ENCODE results near the gene KIAA0825. TPM values are rescaled to one million over a fixed set of nuclear protein-coding genes. Genes with fewer than 3 reads are reported as not detected.
A peak's percentile ranks its signal among the peaks of the same experiment; 100 is the strongest.

KIAA0825 gene
- polyA plus RNA-seq, 1 of the 3 experiments (the other 2 are of a cell fraction): 0.61 TPM

DNA sequence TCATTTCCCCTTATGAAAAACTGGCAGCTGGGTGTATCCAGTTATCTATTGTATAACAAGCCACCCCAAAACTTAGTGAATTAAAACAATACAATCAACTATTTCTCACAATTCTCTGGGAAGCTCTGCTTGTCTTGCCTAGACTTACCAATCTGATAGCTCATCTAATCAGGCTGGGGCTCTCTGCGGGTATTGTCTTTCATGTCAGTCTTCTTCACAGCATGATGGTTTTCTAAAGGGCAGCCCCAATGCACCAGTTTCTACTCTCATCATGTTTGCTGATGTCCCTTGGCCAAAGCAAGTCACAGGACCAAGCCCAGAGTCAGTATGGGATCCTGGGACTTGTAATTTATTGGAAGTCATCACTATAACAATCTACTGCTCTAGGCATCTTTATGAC is 433.5 kb downstream of the KIAA0825 start (continued):
- TF ChIP-seq, protein P1, sequence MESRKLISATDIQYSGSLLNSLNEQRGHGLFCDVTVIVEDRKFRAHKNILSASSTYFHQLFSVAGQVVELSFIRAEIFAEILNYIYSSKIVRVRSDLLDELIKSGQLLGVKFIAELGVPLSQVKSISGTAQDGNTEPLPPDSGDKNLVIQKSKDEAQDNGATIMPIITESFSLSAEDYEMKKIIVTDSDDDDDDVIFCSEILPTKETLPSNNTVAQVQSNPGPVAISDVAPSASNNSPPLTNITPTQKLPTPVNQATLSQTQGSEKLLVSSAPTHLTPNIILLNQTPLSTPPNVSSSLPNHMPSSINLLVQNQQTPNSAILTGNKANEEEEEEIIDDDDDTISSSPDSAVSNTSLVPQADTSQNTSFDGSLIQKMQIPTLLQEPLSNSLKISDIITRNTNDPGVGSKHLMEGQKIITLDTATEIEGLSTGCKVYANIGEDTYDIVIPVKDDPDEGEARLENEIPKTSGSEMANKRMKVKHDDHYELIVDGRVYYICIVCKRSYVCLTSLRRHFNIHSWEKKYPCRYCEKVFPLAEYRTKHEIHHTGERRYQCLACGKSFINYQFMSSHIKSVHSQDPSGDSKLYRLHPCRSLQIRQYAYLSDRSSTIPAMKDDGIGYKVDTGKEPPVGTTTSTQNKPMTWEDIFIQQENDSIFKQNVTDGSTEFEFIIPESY (IDR thresholded peaks at IDR 0.05; ENCODE audit: borderline replicate concordance, low read depth): no peak
- no peak for TF ChIP-seq USF1 (IDR thresholded peaks at IDR 0.05; ENCODE audit: borderline replicate concordance, low read depth)

- ChIA-PET CTCF (interaction anchor here (1.1 to 1.3 kb wide), 4 partner anchors 8 to 68 kb away, joined by 3 to 4 read pairs (median 4); no protein-coding TSS in a partner anchor), POLR2A (no interaction called here)
- H3K27me3 ChIP-seq (ENCODE audit: insufficient read depth): no peaks in the 10 kb centered on the region
- H3K9me2 ChIP-seq: no peaks in the 10 kb centered on the region
- H3K4me2 ChIP-seq: no peak overlapping the region
- TF ChIP-seq FOXM1 (IDR thresholded peaks at IDR 0.05; ENCODE audit: low read depth) (no peak), TEAD4 (IDR thresholded peaks at IDR 0.05; ENCODE audit: borderline replicate concordance, insufficient read depth) (no peak), EZH2phosphoT487 (IDR thresholded peaks at IDR 0.05; ENCODE audit: borderline replicate concordance, low read depth) (no peak), GATA2 (CRISPR knock-in tag; IDR thresholded peaks at IDR 0.05) (no peak), RFX5 (IDR thresholded peaks at IDR 0.05; ENCODE audit: low read length) (no peak), RXRA (IDR thresholded peaks at IDR 0.05; ENCODE audit: borderline replicate concordance, low read depth) (no peak)
- TF ChIP-seq, protein P2, sequence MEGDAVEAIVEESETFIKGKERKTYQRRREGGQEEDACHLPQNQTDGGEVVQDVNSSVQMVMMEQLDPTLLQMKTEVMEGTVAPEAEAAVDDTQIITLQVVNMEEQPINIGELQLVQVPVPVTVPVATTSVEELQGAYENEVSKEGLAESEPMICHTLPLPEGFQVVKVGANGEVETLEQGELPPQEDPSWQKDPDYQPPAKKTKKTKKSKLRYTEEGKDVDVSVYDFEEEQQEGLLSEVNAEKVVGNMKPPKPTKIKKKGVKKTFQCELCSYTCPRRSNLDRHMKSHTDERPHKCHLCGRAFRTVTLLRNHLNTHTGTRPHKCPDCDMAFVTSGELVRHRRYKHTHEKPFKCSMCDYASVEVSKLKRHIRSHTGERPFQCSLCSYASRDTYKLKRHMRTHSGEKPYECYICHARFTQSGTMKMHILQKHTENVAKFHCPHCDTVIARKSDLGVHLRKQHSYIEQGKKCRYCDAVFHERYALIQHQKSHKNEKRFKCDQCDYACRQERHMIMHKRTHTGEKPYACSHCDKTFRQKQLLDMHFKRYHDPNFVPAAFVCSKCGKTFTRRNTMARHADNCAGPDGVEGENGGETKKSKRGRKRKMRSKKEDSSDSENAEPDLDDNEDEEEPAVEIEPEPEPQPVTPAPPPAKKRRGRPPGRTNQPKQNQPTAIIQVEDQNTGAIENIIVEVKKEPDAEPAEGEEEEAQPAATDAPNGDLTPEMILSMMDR (IDR thresholded peaks at IDR 0.05): peak; percentile 13; the same call in 1 of the 2 replicates
- no peaks in the 10 kb centered on the region for H3K9me3 ChIP-seq
- WGBS (ENCODE audit: low lambda C conversion rate): 86% methylated on average over 2 of the region's 2 CpGs
- no peaks in the 10 kb centered on the region for H3K79me2 ChIP-seq (ENCODE audit: insufficient read depth)
- DNase-seq: no peak
- H4K20me1 ChIP-seq (ENCODE audit: insufficient read depth): no peaks in the 10 kb centered on the region
- H3K27ac ChIP-seq (ENCODE audit: low read depth in 2 of 2, low read length in 1 of 2): no peak overlapping the region
- no peak overlapping the region for H2AFZ ChIP-seq (ENCODE audit: low read depth)
- H3K4me1 ChIP-seq (ENCODE audit: control insufficient read depth in 1 of 2, insufficient read depth in 2 of 2, low read depth in 1 of 2, low read length in 1 of 2): no peaks in the 10 kb centered on the region; a peak in 1 of 4 replicates
- no peak overlapping the region for H3K9ac ChIP-seq
- H3K4me3 ChIP-seq (ENCODE audit: low read depth in 2 of 2, low read length in 1 of 2): no peak overlapping the region
- H3K36me3 ChIP-seq (replicated peaks in 1 of 2; ENCODE audit: control insufficient read depth in 1 of 2, insufficient read depth in 2 of 2, low read length in 1 of 2): no peaks in the 10 kb centered on the region
- no peaks in the 10 kb centered on the region for H3F3A ChIP-seq (replicated peaks; ENCODE audit: insufficient read depth)
Measured at GRCh38 chr5:94181895-94182294, 436.5 kb downstream of the KIAA0825 start.

DNA sequence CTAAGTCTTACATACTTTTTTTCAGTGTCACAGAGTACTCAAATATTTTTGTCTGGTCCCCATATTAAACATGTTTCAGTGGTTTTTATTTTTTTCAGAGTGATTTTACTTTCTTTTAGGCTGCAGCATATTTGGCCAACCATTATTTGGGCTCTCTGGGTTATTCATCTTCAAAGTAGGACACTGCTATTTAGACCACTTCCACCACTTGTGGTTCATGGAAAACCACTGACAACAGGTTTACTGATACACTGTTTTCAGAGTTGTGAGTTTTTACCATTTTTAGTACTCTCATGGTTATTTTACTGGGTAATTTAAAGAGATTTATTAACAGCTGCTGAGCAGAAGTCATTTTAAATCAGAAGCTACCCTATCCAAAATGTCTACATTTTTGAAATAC is 437.6 kb downstream of the KIAA0825 start:
- no peaks in the 10 kb centered on the region for H3K9me3 ChIP-seq
- no peaks in the 10 kb centered on the region for H3K9me2 ChIP-seq
- DNase-seq: no peak
- H3K4me2 ChIP-seq: no peak overlapping the region
- no peak overlapping the region for H3K4me3 ChIP-seq (ENCODE audit: low read depth in 2 of 2, low read length in 1 of 2)
- ChIA-PET CTCF (interaction anchor here (1.3 kb wide), 1 partner anchor 23 kb away, joined by 4 read pairs; no protein-coding TSS in a partner anchor), POLR2A (no interaction called here)
- no peak overlapping the region for H2AFZ ChIP-seq (ENCODE audit: low read depth)
- no peaks in the 10 kb centered on the region; a peak in 1 of 4 replicates for H3K4me1 ChIP-seq (ENCODE audit: control insufficient read depth in 1 of 2, insufficient read depth in 2 of 2, low read depth in 1 of 2, low read length in 1 of 2)
- no peaks in the 10 kb centered on the region for H3F3A ChIP-seq (replicated peaks; ENCODE audit: insufficient read depth)
- H3K79me2 ChIP-seq (ENCODE audit: insufficient read depth): no peaks in the 10 kb centered on the region
- no peaks in the 10 kb centered on the region for H4K20me1 ChIP-seq (ENCODE audit: insufficient read depth)
- no peak overlapping the region for H3K27ac ChIP-seq (ENCODE audit: low read depth in 2 of 2, low read length in 1 of 2)
- no peaks in the 10 kb centered on the region for H3K36me3 ChIP-seq (replicated peaks in 1 of 2; ENCODE audit: control insufficient read depth in 1 of 2, insufficient read depth in 2 of 2, low read length in 1 of 2)
- no peak overlapping the region for H3K9ac ChIP-seq
- H3K27me3 ChIP-seq (ENCODE audit: insufficient read depth): no peaks in the 10 kb centered on the region
- TF ChIP-seq EZH2phosphoT487 (IDR thresholded peaks at IDR 0.05; ENCODE audit: borderline replicate concordance, low read depth) (no peak), TEAD4 (IDR thresholded peaks at IDR 0.05; ENCODE audit: borderline replicate concordance, insufficient read depth) (no peak), RCOR1 (IDR thresholded peaks at IDR 0.05; ENCODE audit: low read length) (no peak), RAD21 (IDR thresholded peaks at IDR 0.05; ENCODE audit: low read length) (no peak), SIN3A (IDR thresholded peaks at IDR 0.05; ENCODE audit: borderline replicate concordance, low read depth, low read length) (no peak), RXRA (IDR thresholded peaks at IDR 0.05; ENCODE audit: borderline replicate concordance, low read depth) (no peak)
- TF ChIP-seq, protein P1 (IDR thresholded peaks at IDR 0.05; ENCODE audit: borderline replicate concordance, low read depth): no peak
- TF ChIP-seq, protein P3, sequence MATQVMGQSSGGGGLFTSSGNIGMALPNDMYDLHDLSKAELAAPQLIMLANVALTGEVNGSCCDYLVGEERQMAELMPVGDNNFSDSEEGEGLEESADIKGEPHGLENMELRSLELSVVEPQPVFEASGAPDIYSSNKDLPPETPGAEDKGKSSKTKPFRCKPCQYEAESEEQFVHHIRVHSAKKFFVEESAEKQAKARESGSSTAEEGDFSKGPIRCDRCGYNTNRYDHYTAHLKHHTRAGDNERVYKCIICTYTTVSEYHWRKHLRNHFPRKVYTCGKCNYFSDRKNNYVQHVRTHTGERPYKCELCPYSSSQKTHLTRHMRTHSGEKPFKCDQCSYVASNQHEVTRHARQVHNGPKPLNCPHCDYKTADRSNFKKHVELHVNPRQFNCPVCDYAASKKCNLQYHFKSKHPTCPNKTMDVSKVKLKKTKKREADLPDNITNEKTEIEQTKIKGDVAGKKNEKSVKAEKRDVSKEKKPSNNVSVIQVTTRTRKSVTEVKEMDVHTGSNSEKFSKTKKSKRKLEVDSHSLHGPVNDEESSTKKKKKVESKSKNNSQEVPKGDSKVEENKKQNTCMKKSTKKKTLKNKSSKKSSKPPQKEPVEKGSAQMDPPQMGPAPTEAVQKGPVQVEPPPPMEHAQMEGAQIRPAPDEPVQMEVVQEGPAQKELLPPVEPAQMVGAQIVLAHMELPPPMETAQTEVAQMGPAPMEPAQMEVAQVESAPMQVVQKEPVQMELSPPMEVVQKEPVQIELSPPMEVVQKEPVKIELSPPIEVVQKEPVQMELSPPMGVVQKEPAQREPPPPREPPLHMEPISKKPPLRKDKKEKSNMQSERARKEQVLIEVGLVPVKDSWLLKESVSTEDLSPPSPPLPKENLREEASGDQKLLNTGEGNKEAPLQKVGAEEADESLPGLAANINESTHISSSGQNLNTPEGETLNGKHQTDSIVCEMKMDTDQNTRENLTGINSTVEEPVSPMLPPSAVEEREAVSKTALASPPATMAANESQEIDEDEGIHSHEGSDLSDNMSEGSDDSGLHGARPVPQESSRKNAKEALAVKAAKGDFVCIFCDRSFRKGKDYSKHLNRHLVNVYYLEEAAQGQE (IDR thresholded peaks at IDR 0.05; ENCODE audit: low read depth, low read length): no peak
